ENCODE measurements around the gene ASTN2. TPM values are rescaled to one million over a fixed set of nuclear protein-coding genes. Genes with fewer than 3 reads are reported as not detected.

ASTN2 gene
- polyA plus RNA-seq, 1 donor from 2014 or later, result 6.8 TPM

- H2AFZ ChIP-seq (ENCODE audit: low read depth, low read length), result no peak overlapping the region
- H3K9ac ChIP-seq (ENCODE audit: low read length), result no peak overlapping the region
- no peak overlapping the region for H3K4me2 ChIP-seq (ENCODE audit: low read length)
- no peaks in the 10 kb centered on the region for H4K20me1 ChIP-seq (ENCODE audit: insufficient read depth)
- no peaks in the 10 kb centered on the region for H3K36me3 ChIP-seq (ENCODE audit: insufficient read depth, low read length)
- no peak overlapping the region for H3K4me3 ChIP-seq (ENCODE audit: low read length)
- TF ChIP-seq REST (IDR thresholded peaks at IDR 0.05; ENCODE audit: borderline replicate concordance) (no peak), TAF1 (IDR thresholded peaks at IDR 0.05; ENCODE audit: low read depth) (no peak), RAD21 (conservative IDR thresholded peaks at IDR 0.05) (no peak), SMC3 (conservative IDR thresholded peaks at IDR 0.05; ENCODE audit: poor library complexity) (no peak), EP300 (conservative IDR thresholded peaks at IDR 0.05; ENCODE audit: poor library complexity, severe bottlenecking) (no peak), CTCF (IDR thresholded peaks at IDR 0.05; ENCODE audit: poor library complexity, severe bottlenecking) (no peak)
- H3F3A ChIP-seq (ENCODE audit: insufficient read depth, low read length, poor library complexity, severe bottlenecking), result no peaks in the 10 kb centered on the region
- no peaks in the 10 kb centered on the region for H3K79me2 ChIP-seq (replicated peaks; ENCODE audit: insufficient read depth, low read length)
- H3K9me3 ChIP-seq (ENCODE audit: low read length), result no peaks in the 10 kb centered on the region
- no peak overlapping the region for H3K27ac ChIP-seq (ENCODE audit: low read length)
- no peaks in the 10 kb centered on the region for H3K27me3 ChIP-seq (ENCODE audit: insufficient read depth, low read depth, low read length)
- no peaks in the 10 kb centered on the region for H3K9me2 ChIP-seq (ENCODE audit: insufficient read depth, low read length)
Measured at GRCh38 chr9:116653348-116654058, 761.4 kb downstream of the ASTN2 start.

- no peaks in the 10 kb centered on the region for H4K20me1 ChIP-seq (ENCODE audit: insufficient read depth)
- no peaks in the 10 kb centered on the region for H3K36me3 ChIP-seq (ENCODE audit: insufficient read depth, low read length)
- H3K27me3 ChIP-seq (ENCODE audit: insufficient read depth, low read depth, low read length), result no peaks in the 10 kb centered on the region
- TF ChIP-seq SMC3 (conservative IDR thresholded peaks at IDR 0.05; ENCODE audit: poor library complexity), result peak; percentile 4
- no peak for TF ChIP-seq POLR2AphosphoS5 (IDR thresholded peaks at IDR 0.05)
- peak; percentile 13 for TF ChIP-seq CTCF (IDR thresholded peaks at IDR 0.05; ENCODE audit: poor library complexity, severe bottlenecking)
- TF ChIP-seq TAF1 (IDR thresholded peaks at IDR 0.05; ENCODE audit: low read depth), result no peak
- TF ChIP-seq MXI1 (conservative IDR thresholded peaks at IDR 0.05; ENCODE audit: poor library complexity, severe bottlenecking), result no peak
- no peak overlapping the region for H3K4me3 ChIP-seq (ENCODE audit: low read length)
- H3K9ac ChIP-seq (ENCODE audit: low read length), result no peak overlapping the region
- no peaks in the 10 kb centered on the region for H3K79me2 ChIP-seq (replicated peaks; ENCODE audit: insufficient read depth, low read length)
- no peaks in the 10 kb centered on the region for H3K9me2 ChIP-seq (ENCODE audit: insufficient read depth, low read length)
- H3F3A ChIP-seq (ENCODE audit: insufficient read depth, low read length, poor library complexity, severe bottlenecking), result no peaks in the 10 kb centered on the region
- no peaks in the 10 kb centered on the region for H3K9me3 ChIP-seq (ENCODE audit: low read length)
- H2AFZ ChIP-seq (ENCODE audit: low read depth, low read length), result no peak overlapping the region
- no peak overlapping the region for H3K4me2 ChIP-seq (ENCODE audit: low read length)
- H3K27ac ChIP-seq (ENCODE audit: low read length), result no peak overlapping the region
Measured at GRCh38 chr9:116647515-116647809, 767.4 kb downstream of the ASTN2 start.
